HL-60 (cell line): ENCODE measurements around the gene NCAPH2.

Experiments used
- DNase-seq, 2 experiments: peaks; one replicate each; pipeline ENCODE4 v3.0.0-alpha.2; 2010 to 2020; ENCODE audit warnings: low read depth in 1 of 2, low spot score in 1 of 2
- H3K27ac ChIP-seq: fragments of 250-450 bp; sonication (Bioruptor Pico); replicated peaks from 2 replicates; pipeline ENCODE4 v1.5.1; 2020; ENCODE audit warnings: mild to moderate bottlenecking, moderate library complexity
- H3K27me3 ChIP-seq: fragments of 250-450 bp; sonication (Bioruptor Pico); 2 replicates; pipeline ENCODE4 v1.5.1; 2021; ENCODE audit warnings: mild to moderate bottlenecking, moderate library complexity; ENCODE audit not compliant: insufficient read depth, poor library complexity, severe bottlenecking
- H3K4me3 ChIP-seq: replicated peaks from 2 replicates; pipeline ENCODE4 v1.5.1; 2011; ENCODE audit warnings: mild to moderate bottlenecking, control low read depth, low read length; ENCODE audit not compliant: insufficient read depth
- GABPA ChIP-seq: IDR thresholded peaks from 2 replicates; pipeline ENCODE4 v1.6.1; 2012; ENCODE audit warnings: low read depth
- POLR2AphosphoS5 ChIP-seq: IDR thresholded peaks from 2 replicates; pipeline ENCODE4 v1.6.1; 2012; ENCODE audit warnings: low read depth
- SPI1 ChIP-seq: IDR thresholded peaks from 2 replicates; pipeline ENCODE4 v1.6.1; 2012; ENCODE audit warnings: low read depth, mild to moderate bottlenecking, borderline replicate concordance
- TF ChIP-seq, protein P1 (sequence below): IDR thresholded peaks from 2 replicates; pipeline ENCODE4 v1.6.1; 2012; ENCODE audit warnings: low read depth; ENCODE audit not compliant: insufficient replicate concordance
- TF ChIP-seq, protein P2 (sequence below): IDR thresholded peaks from one replicate; pipeline ENCODE4 v1.5.1; 2011; ENCODE audit warnings: low read length, control low read depth, inconsistent platforms; ENCODE audit not compliant: insufficient read depth

The NCAPH2 gene

DNA sequence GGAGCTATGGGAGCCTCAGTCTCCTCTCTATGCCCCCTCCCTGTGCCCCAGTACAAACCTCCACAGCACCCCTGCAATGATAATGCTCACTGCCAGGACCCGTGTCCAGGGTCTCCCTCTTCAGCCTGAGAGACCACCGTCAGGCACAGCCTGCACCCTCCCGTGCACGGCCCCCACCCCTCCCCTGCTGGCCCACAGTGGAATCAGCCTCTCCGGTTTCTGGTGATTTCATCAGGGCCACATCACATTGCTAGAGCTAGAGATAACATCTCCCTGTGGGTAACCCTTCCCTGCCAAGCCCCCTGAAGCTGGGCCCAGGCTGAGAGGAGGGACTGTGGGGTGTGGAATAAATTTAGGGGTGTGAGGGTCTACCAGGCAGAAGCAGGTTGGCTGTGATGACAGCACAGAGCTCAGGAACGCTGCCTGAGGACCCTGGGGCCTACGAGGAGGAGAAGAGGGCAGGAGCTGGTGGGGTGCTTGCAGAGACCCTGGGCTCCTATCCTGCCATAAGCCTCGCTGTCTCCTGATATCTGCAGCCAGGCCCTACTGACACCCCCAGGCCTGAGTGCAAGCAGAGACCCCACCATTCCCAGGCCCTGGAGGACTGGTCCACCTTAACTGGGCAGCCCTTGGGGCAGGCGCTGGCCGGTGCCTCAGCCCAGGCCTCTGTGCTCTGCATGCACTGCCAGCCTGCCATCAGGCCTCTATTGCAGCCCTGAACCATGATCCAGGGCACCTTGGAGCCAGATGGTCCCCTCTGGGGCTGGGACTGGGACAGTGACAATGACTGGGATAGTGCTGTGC, 37.7 kb downstream of the NCAPH2 start, which contains the start of gene KLHDC7B:
KLHDC7B (plus strand) TSS at position 378 of the 804 bp plus-strand sequence; CDS start at position 723, 345 bp downstream.
- TF ChIP-seq, protein P1, sequence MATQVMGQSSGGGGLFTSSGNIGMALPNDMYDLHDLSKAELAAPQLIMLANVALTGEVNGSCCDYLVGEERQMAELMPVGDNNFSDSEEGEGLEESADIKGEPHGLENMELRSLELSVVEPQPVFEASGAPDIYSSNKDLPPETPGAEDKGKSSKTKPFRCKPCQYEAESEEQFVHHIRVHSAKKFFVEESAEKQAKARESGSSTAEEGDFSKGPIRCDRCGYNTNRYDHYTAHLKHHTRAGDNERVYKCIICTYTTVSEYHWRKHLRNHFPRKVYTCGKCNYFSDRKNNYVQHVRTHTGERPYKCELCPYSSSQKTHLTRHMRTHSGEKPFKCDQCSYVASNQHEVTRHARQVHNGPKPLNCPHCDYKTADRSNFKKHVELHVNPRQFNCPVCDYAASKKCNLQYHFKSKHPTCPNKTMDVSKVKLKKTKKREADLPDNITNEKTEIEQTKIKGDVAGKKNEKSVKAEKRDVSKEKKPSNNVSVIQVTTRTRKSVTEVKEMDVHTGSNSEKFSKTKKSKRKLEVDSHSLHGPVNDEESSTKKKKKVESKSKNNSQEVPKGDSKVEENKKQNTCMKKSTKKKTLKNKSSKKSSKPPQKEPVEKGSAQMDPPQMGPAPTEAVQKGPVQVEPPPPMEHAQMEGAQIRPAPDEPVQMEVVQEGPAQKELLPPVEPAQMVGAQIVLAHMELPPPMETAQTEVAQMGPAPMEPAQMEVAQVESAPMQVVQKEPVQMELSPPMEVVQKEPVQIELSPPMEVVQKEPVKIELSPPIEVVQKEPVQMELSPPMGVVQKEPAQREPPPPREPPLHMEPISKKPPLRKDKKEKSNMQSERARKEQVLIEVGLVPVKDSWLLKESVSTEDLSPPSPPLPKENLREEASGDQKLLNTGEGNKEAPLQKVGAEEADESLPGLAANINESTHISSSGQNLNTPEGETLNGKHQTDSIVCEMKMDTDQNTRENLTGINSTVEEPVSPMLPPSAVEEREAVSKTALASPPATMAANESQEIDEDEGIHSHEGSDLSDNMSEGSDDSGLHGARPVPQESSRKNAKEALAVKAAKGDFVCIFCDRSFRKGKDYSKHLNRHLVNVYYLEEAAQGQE = no peak
- no peak for TF ChIP-seq GABPA
- TF ChIP-seq SPI1 = no peak
- TF ChIP-seq, protein P2, sequence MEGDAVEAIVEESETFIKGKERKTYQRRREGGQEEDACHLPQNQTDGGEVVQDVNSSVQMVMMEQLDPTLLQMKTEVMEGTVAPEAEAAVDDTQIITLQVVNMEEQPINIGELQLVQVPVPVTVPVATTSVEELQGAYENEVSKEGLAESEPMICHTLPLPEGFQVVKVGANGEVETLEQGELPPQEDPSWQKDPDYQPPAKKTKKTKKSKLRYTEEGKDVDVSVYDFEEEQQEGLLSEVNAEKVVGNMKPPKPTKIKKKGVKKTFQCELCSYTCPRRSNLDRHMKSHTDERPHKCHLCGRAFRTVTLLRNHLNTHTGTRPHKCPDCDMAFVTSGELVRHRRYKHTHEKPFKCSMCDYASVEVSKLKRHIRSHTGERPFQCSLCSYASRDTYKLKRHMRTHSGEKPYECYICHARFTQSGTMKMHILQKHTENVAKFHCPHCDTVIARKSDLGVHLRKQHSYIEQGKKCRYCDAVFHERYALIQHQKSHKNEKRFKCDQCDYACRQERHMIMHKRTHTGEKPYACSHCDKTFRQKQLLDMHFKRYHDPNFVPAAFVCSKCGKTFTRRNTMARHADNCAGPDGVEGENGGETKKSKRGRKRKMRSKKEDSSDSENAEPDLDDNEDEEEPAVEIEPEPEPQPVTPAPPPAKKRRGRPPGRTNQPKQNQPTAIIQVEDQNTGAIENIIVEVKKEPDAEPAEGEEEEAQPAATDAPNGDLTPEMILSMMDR = peak; percentile 10
- H3K27ac ChIP-seq = no peak within 1 kb of the TSS
- peak in 1 of 2 experiments; percentile 44 for DNase-seq

DNA sequence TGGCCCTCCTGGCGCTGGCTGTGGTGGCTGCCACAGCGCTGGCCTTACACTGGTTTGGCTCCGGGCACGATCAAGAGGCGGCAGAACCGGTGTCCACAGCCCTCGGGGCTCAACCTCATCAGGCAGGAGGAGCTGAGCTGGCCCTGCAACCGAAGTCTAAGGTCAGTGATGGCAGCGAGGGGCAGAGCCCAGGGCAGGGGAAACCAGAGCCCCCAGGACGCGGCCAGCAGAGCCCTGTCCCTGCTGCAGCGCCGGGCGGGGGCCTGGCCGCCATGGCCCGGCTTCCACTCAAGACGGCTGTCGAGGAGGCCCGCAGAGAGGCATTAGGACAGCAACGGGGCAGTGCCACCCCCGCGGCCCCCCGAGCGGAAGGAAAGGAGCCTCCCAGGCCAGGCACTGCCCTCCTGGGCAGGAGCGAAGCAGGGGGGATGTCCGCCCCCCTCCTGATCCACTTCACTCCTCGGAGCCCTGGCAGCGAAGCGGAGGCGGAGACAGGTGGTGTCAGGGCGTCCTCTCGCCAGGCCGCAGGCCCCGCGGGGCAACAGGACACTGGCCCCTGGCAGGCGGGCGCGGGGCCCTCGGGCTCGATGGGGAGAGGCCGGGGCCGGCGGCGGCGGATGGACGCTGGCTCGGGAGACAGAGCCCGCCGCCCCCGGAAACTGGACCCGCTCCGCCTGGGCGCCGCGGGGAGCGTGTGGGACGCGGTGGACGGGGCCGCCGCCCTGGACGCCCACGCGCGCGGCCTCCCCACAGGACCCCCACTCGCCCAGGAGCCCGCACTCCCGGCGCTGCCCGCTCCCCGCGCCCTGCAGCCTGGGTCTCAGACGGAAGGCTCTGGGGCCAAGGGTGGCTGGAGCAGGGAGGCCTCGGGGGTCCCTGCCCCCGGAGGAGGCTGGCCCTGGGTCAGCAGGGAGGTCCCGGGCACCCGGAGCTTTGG, 38.6 kb downstream of the NCAPH2 start:
- no peak overlapping the region for H3K4me3 ChIP-seq
- no peak overlapping the region for H3K27ac ChIP-seq
- TF ChIP-seq, protein P1 = no peak
- TF ChIP-seq GABPA = no peak
- TF ChIP-seq POLR2AphosphoS5 = no peak
- TF ChIP-seq, protein P2 = no peak
- TF ChIP-seq SPI1 = no peak
- no peak for DNase-seq
- H3K27me3 ChIP-seq = no peaks in the 10 kb centered on the region

More for the DNA sequence above, 37.7 kb downstream of the NCAPH2 start, which contains the start of gene KLHDC7B:
- Histone ChIP-seq H3K27me3 (no peaks in the 10 kb centered on the region), H3K4me3 (no peak within 1 kb of the TSS)

DNA sequence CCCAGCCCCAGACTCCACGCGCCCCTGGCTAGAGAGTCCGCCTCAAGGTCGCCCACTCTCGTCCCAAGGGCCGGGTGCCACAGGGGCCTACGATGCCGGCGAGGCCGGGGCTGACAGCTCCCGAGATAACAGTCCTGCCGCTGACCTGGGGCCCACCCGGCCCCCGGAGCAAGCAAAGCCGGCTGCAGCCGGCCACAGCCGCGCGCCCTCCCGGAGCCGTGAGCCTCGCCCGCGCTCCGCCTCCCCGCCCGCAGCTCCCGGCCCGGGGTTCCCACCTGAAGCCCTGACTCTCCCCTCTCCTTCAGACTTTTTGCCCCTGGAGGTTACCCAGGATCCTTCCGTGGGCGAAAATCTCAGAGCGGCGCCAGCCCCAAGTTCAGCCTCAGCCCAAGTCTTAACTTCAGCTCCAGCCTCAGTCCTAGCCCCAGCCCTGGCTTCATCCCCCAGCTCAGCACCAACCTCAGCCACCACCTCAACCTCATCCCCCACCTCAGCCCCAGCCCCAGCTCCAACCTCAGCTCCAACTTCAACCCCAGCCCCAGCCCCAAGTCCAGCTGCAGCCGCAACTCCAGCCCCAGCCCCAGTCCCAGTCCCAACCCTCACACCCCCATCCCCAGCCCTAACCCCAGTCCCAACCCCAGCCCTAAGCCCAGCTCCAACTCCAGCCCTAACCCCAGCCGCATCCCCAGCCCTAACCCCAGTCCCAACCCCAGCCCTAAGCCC, 39.4 kb downstream of the NCAPH2 start:
- DNase-seq = no peak
- Histone ChIP-seq H3K27ac (no peak overlapping the region), H3K4me3 (no peak overlapping the region), H3K27me3 (no peaks in the 10 kb centered on the region)
- TF ChIP-seq POLR2AphosphoS5 = no peak
- TF ChIP-seq, protein P1 = no peak
- TF ChIP-seq, protein P2 = no peak
- TF ChIP-seq SPI1 = no peak
- no peak for TF ChIP-seq GABPA
